ENCODE results near the gene ATOH8.

ATOH8 gene

GRCh38 chr2:85735691-85736090 is 18.1 kb upstream of the ATOH8 start:
- H3K27me3 ChIP-seq (ENCODE audit: insufficient read depth, low read depth, severe bottlenecking), result no peaks in the 10 kb centered on the region
- H3K27ac ChIP-seq, result no peak overlapping the region
- no peak overlapping the region for H3K4me3 ChIP-seq (ENCODE audit: low read depth, low read length)
- TF ChIP-seq CTCF (IDR thresholded peaks at IDR 0.05; ENCODE audit: low read depth, low read length), result no peak
- H3K36me3 ChIP-seq, result no peaks in the 10 kb centered on the region
- H3K9me3 ChIP-seq (ENCODE audit: severe bottlenecking), result peaks cover 4% of the 10 kb centered on the region
- no peak for DNase-seq

DNA sequence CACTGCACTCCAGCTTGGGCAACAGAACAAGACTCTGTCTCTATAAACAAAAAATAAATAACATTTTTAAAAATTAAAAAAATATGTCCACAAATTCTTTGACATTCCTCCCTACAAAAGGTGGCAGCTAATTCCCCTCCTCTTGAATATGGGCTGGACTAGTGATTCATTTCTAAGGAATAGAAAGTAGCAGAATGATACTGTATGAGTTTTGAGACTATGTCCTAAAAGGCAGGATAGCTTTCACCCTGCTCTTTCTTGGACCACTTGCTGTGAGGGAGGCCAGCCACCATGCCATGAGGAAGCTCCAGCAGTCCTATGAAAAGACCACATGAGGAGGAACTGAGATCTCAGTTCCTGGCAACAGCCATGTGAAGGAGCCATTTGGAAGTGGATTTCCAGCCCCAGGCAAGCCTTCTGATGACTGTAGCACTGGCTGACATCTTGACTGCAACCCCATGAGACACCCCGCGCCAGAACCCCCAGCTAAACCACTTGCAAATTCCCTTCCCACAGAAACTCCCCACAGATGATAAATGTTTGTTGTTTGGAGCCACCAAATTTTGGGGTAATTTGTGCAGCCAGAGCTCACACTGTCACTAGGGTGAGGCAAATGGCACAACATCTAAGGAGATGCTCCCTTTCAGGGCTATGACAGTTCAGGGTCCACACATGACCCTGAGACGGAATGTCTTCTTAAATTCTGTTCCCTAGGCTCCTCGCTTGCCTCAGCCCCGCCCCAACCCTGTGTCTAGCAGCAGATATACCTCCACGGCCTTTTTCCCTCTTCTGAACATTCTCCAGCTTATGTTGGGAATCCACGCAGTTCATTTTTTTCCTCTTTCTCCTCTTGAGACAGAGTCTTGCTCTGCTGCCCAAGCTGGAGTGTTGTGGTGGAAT is 17.1 kb upstream of the ATOH8 start:
- H3K36me3 ChIP-seq, result no peaks in the 10 kb centered on the region
- TF ChIP-seq CTCF (IDR thresholded peaks at IDR 0.05; ENCODE audit: low read depth, low read length), result no peak
- peaks cover 4% of the 10 kb centered on the region for H3K9me3 ChIP-seq (ENCODE audit: severe bottlenecking)
- H3K27ac ChIP-seq, result no peak overlapping the region
- no peak overlapping the region for H3K4me3 ChIP-seq (ENCODE audit: low read depth, low read length)
- no peaks in the 10 kb centered on the region for H3K27me3 ChIP-seq (ENCODE audit: insufficient read depth, low read depth, severe bottlenecking)
- no peak for DNase-seq

- TF ChIP-seq CTCF (IDR thresholded peaks at IDR 0.05; ENCODE audit: low read depth, low read length), result no peak
- Histone ChIP-seq H3K27me3 (ENCODE audit: insufficient read depth, low read depth, severe bottlenecking) (no peaks in the 10 kb centered on the region), H3K4me3 (ENCODE audit: low read depth, low read length) (no peak overlapping the region), H3K9me3 (ENCODE audit: severe bottlenecking) (peaks cover 4% of the 10 kb centered on the region), H3K36me3 (no peaks in the 10 kb centered on the region), H3K27ac (no peak overlapping the region)
- DNase-seq, result no peak
These were observed 16.3 kb upstream of the ATOH8 start for GRCh38 chr2:85737481-85737880.

- Histone ChIP-seq H3K36me3 (no peaks in the 10 kb centered on the region), H3K27ac (no peak overlapping the region), H3K27me3 (ENCODE audit: insufficient read depth, low read depth, severe bottlenecking) (no peaks in the 10 kb centered on the region), H3K4me3 (ENCODE audit: low read depth, low read length) (no peak overlapping the region), H3K9me3 (ENCODE audit: severe bottlenecking) (peaks cover 4% of the 10 kb centered on the region)
- DNase-seq, result no peak
- no peak for TF ChIP-seq CTCF (IDR thresholded peaks at IDR 0.05; ENCODE audit: low read depth, low read length)
These were observed 15.8 kb upstream of the ATOH8 start for GRCh38 chr2:85737961-85738360.

DNA sequence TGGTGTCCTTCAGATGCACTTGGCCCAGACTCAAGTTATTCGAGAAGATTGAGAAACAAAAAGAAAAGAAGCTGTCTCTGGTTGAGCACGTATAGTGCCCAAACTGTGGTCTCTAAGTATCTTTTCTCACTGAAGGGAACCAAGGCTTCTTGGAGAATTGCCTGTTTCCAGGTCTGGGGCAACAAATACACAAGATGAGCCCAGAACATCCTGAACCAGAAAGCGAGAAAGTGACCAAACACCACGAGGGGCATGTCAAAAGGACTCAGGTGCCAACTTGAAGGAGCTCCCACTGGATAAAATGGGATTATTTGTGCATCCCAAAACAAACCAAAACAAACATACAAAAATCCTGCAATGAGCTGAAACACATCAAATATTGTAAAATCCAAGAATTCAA is 13.6 kb upstream of the ATOH8 start:
- no peak for TF ChIP-seq CTCF (IDR thresholded peaks at IDR 0.05; ENCODE audit: low read depth, low read length)
- Histone ChIP-seq H3K27ac (no peak overlapping the region), H3K27me3 (ENCODE audit: insufficient read depth, low read depth, severe bottlenecking) (no peaks in the 10 kb centered on the region), H3K36me3 (no peaks in the 10 kb centered on the region), H3K9me3 (ENCODE audit: severe bottlenecking) (peaks cover 4% of the 10 kb centered on the region), H3K4me3 (ENCODE audit: low read depth, low read length) (no peak overlapping the region)
- DNase-seq, result no peak

All from WERI-Rb-1 (cell line).